H1 (cell line): Measurements from ENCODE around the gene TBC1D17. TPM values are rescaled to one million over a fixed set of nuclear protein-coding genes. Genes with fewer than 3 reads are reported as not detected.

Experiments used
- CBX8 ChIP-seq: fragments of 300-800, 300-1000 bp; sonication (generic); IDR thresholded peaks from 2 replicates; pipeline ENCODE4 v1.7.1; 2016; ENCODE audit warnings: low read depth, low read length, borderline replicate concordance
- FOSL1 ChIP-seq: IDR thresholded peaks from 2 replicates; pipeline ENCODE4 v1.6.1; 2011; ENCODE audit warnings: mild to moderate bottlenecking, low read depth, low read length, moderate library complexity; ENCODE audit not compliant: insufficient read depth
- GTF2F1 ChIP-seq: IDR thresholded peaks from 2 replicates; pipeline ENCODE4 v1.6.1; 2012; ENCODE audit warnings: low read depth, low read length, improper control_type of control experiment, borderline replicate concordance
- JUND ChIP-seq: IDR thresholded peaks from 2 replicates; pipeline ENCODE4 v1.6.1; 2011; ENCODE audit warnings: mild to moderate bottlenecking, improper control_type of control experiment, low read length
- SIN3A ChIP-seq, 2 experiments: IDR thresholded peaks in 1 of 2; conservative IDR thresholded peaks in 1 of 2; 2 replicates each; pipeline ENCODE4 v1.6.1; 2011 to 2012; ENCODE audit warnings: low read length in 2 of 2, improper control_type of control experiment in 1 of 2, low read depth in 1 of 2, mild to moderate bottlenecking in 1 of 2
- polyA plus RNA-seq, 7 experiments: library from polyadenylated mRNA; depleted of rRNA in 3 of 7; stranded (reverse) in 5 of 7; unstranded in 2 of 7; fragments of >200 nt in 5 of 7; fragments of 200-250 nt in 2 of 7; gene quantifications; 1 replicate in 5 of 7; 2 replicates in 1 of 7; 4 replicates in 1 of 7; pipeline versions ENCODE4 v1.2.1 to v1.2.3, GENCODE V29; 2011 to 2013; ENCODE audit warnings: missing spikeins in 2 of 7, mixed read lengths in 2 of 7
- total RNA-seq: library from RNA; stranded (reverse); fragmentation: NEBNext Ultra II Directional; extraction: Animal tissue kit (Norgen Biotek cat#: 25700); gene quantifications from 2 replicates; pipeline ENCODE4 v1.2.1, GENCODE V29; 2021

Gene TBC1D17
- total and polyA plus RNA-seq, 2 of the 8 experiments (the other 6 are each of a cell fraction or from before 2014, with no cell fraction given) = 30.3 to 44.9 TPM

GRCh38 chr19:49894879-49895565 lies 17.5 kb downstream of the TBC1D17 start (continued):
- TF ChIP-seq SIN3A (conservative IDR thresholded peaks at IDR 0.05 in 1 of 2, IDR thresholded peaks at IDR 0.05 in 1 of 2; ENCODE audit: low read depth in 1 of 2, low read length in 2 of 2) = no peak
- no peak for TF ChIP-seq GTF2F1
- no peak for TF ChIP-seq JUND
- no peak for TF ChIP-seq CBX8
- no peak for TF ChIP-seq FOSL1
